K562 (cell line): ENCODE measurements around the gene COX5A. TPM values are rescaled to one million over a fixed set of nuclear protein-coding genes. Genes with fewer than 3 reads are reported as not detected.
A peak's percentile ranks its signal among the peaks of the same experiment; 100 is the strongest.

Experiments used
- BACH1 ChIP-seq: fragments of 200-800 bp; sonication (Bioruptor generic); IDR thresholded peaks from 2 replicates; pipeline ENCODE4 v1.6.1; 2016; ENCODE audit warnings: missing genetic modification characterization, missing compliant biosample characterization
- BMI1 ChIP-seq: fragments of 150-350 bp; IDR thresholded peaks from 2 replicates; pipeline ENCODE4 v1.6.1; 2014; ENCODE audit warnings: low read length
- CAMTA2 ChIP-seq: fragments of 250-450 bp; sonication (Bioruptor Pico); conservative IDR thresholded peaks from 2 replicates; pipeline ENCODE4 v1.5.1; 2022
- CBX1 ChIP-seq: sonication (generic); IDR thresholded peaks from 2 replicates; pipeline ENCODE4 v1.6.1; 2016; ENCODE audit warnings: antibody characterized with exemption, low read depth, mild to moderate bottlenecking
- CREBBP ChIP-seq: IDR thresholded peaks from one replicate; pipeline ENCODE4 v1.6.1; 2012; ENCODE audit warnings: low read depth, mild to moderate bottlenecking, control low read depth, inconsistent platforms, low read length
- E2F8 ChIP-seq: fragments of 450-650 bp; IDR thresholded peaks from 2 replicates; pipeline ENCODE4 v1.7.1; 2018; ENCODE audit warnings: mild to moderate bottlenecking, low read depth; ENCODE audit not compliant: partially characterized antibody
- ELK3 ChIP-seq: fragments of 450-650 bp; formaldehyde crosslinking; IDR thresholded peaks from 2 replicates; pipeline ENCODE4 v1.4.0; 2020; ENCODE audit warnings: mild to moderate bottlenecking
- ESRRA ChIP-seq: fragments of 450-650 bp; IDR thresholded peaks from 2 replicates; pipeline ENCODE4 v1.6.1; 2014; ENCODE audit warnings: low read depth, mild to moderate bottlenecking, moderate library complexity, borderline replicate concordance
- ESRRB ChIP-seq: fragments of 250-450 bp; sonication (Bioruptor Pico); IDR thresholded peaks from 2 replicates; pipeline ENCODE4 v1.5.0; 2020; ENCODE audit warnings: mild to moderate bottlenecking, moderate library complexity, borderline replicate concordance
- GTF2E2 ChIP-seq: fragments of 200-800 bp; sonication (Bioruptor generic); IDR thresholded peaks from 2 replicates; pipeline ENCODE4 v1.6.1; 2016; ENCODE audit warnings: missing genetic modification characterization, missing compliant biosample characterization
- ID3 ChIP-seq, 2 experiments: fragments of 250-450 bp in 1 of 2; fragments of 450-650 bp in 1 of 2; sonication (Bioruptor Pico) in 1 of 2; IDR thresholded peaks; 2 replicates each; pipeline versions ENCODE4 v1.6.1 to v1.8.0; 2016 to 2021; ENCODE audit warnings: mild to moderate bottlenecking in 2 of 2, moderate library complexity in 2 of 2, missing compliant biosample characterization in 1 of 2, missing genetic modification characterization in 1 of 2
- KAT2B ChIP-seq: IDR thresholded peaks from one replicate; pipeline ENCODE4 v1.6.1; 2012; ENCODE audit warnings: low read depth, mild to moderate bottlenecking, control low read depth, inconsistent platforms, low read length, moderate library complexity
- KLF1 ChIP-seq: fragments of 450-650 bp; IDR thresholded peaks from 2 replicates; pipeline ENCODE4 v1.6.1; 2016; ENCODE audit warnings: missing genetic modification characterization, missing compliant biosample characterization
- NR2C1 ChIP-seq, 2 experiments: fragments of 450-650 bp; IDR thresholded peaks; 2 replicates each; pipeline ENCODE4 v1.6.1; 2017; ENCODE audit warnings: mild to moderate bottlenecking in 2 of 2, antibody characterized with exemption in 1 of 2, inconsistent platforms in 1 of 2, missing compliant biosample characterization in 1 of 2, missing genetic modification characterization in 1 of 2
- POLR2AphosphoS5 ChIP-seq: IDR thresholded peaks from 2 replicates; pipeline ENCODE4 v1.6.1; 2011; ENCODE audit warnings: mild to moderate bottlenecking, low read depth, low read length, moderate library complexity; ENCODE audit not compliant: control insufficient read depth, insufficient read depth
- RAD21 ChIP-seq, 2 experiments: fragments of 250-450 bp in 1 of 2; fragments of 450-650 bp in 1 of 2; sonication (Bioruptor Pico) in 1 of 2; formaldehyde crosslinking in 1 of 2; IDR thresholded peaks in 1 of 2; conservative IDR thresholded peaks in 1 of 2; 2 replicates each; pipeline versions ENCODE4 v1.4.0 to v1.8.0; 2020 to 2022; ENCODE audit warnings: mild to moderate bottlenecking in 2 of 2, moderate library complexity in 1 of 2
- SAP30 ChIP-seq: fragments of 200-600 bp; sonication (generic); IDR thresholded peaks from 2 replicates; pipeline ENCODE4 v1.6.1; 2012; ENCODE audit warnings: borderline replicate concordance, low read depth, mild to moderate bottlenecking, moderate library complexity, low read length, control low read depth, inconsistent platforms; ENCODE audit not compliant: insufficient read depth, poor library complexity, severe bottlenecking
- SRSF1 ChIP-seq: fragments of 200-400 bp; formaldehyde crosslinking; IDR thresholded peaks from 2 replicates; pipeline ENCODE4 v1.6.1; 2017; ENCODE audit warnings: mild to moderate bottlenecking, low read depth, low read length, moderate library complexity
- TAF7 ChIP-seq: fragments of 450-650 bp; IDR thresholded peaks from 2 replicates; pipeline ENCODE4 v1.6.1; 2016; ENCODE audit warnings: missing genetic modification characterization, missing compliant biosample characterization
- TSC22D4 ChIP-seq: fragments of 450-650 bp; IDR thresholded peaks from 2 replicates; pipeline ENCODE4 v1.6.1; 2016; ENCODE audit warnings: missing genetic modification characterization, missing biosample characterization, control low read depth
- ZNF134 ChIP-seq: fragments of 250-450 bp; sonication (Bioruptor Pico); conservative IDR thresholded peaks from 2 replicates; pipeline ENCODE4 v1.4.0; 2020
- ZNF184 ChIP-seq: sonication (generic); formaldehyde crosslinking; IDR thresholded peaks from 2 replicates; pipeline ENCODE4 v1.5.0; 2020; ENCODE audit warnings: missing genetic modification reagents
- ZNF3 ChIP-seq: fragments of 250-450 bp; sonication (Bioruptor Pico); IDR thresholded peaks from 2 replicates; pipeline ENCODE4 v1.5.0; 2021; ENCODE audit warnings: mild to moderate bottlenecking, moderate library complexity
- ZNF696 ChIP-seq: fragments of 250-450 bp; sonication (Bioruptor Pico); conservative IDR thresholded peaks from 2 replicates; pipeline ENCODE4 v1.4.0; 2020; ENCODE audit warnings: mild to moderate bottlenecking, moderate library complexity
- ZNF717 ChIP-seq: fragments of 250-450 bp; sonication (Bioruptor Pico); IDR thresholded peaks from 2 replicates; pipeline ENCODE4 v1.5.0; 2021
- polyA plus RNA-seq, 8 experiments: library from polyadenylated mRNA; depleted of rRNA in 4 of 8; stranded (reverse) in 5 of 8; unstranded in 3 of 8; fragments of >200 nt; fragmentation: Nextera tagmentation in 2 of 8; fragmentation: Illumina TruSeq in 1 of 8; extraction: Ambion mirVana in 2 of 8; extraction: Trizol in 1 of 8; gene quantifications; 2 replicates each; pipeline versions ENCODE4 v1.2.1 to v1.2.3, GENCODE V29; 2011 to 2014; ENCODE audit warnings: inconsistent platforms in 1 of 8, missing spikeins in 1 of 8
- total RNA-seq, 7 experiments: library from RNA; depleted of rRNA in 6 of 7; stranded (reverse); fragments of >200 nt in 6 of 7; fragmentation: Illumina TruSeq in 2 of 7; extraction: Trizol in 2 of 7; gene quantifications; 2 replicates each; pipeline versions ENCODE4 v1.2.1 to v1.2.3, GENCODE V29; 2011 to 2021; ENCODE audit warnings: low replicate concordance in 1 of 7

COX5A gene
- total and polyA plus RNA-seq, 9 of the 15 experiments (the other 6 are each of a cell fraction or from before 2014, with no cell fraction given), result 86.8 to 553 (median 371) TPM

- no peak for TF ChIP-seq E2F8
- no peak for TF ChIP-seq ZNF184 (CRISPR knock-in tag)
- TF ChIP-seq SRSF1, result no peak
- no peak for TF ChIP-seq KLF1 (tag)
- no peak for TF ChIP-seq CBX1
- no peak for TF ChIP-seq BACH1
- no peak for TF ChIP-seq ELK3
- TF ChIP-seq GTF2E2 (tag), result no peak
- no peak for TF ChIP-seq CAMTA2 (CRISPR knock-in tag)
- no peak for TF ChIP-seq ESRRA
- TF ChIP-seq TSC22D4 (tag), result no peak
- no peak for TF ChIP-seq ZNF696 (CRISPR knock-in tag)
- TF ChIP-seq ESRRB (CRISPR knock-in tag), result no peak
- TF ChIP-seq RAD21 (CRISPR knock-in tag; conservative IDR thresholded peaks at IDR 0.05 in 1 of 2, IDR thresholded peaks at IDR 0.05 in 1 of 2), result no peak
- TF ChIP-seq ID3 (CRISPR knock-in tag; IDR thresholded peaks at IDR 0.05), result no peak
- no peak; the same call in 1 of the 2 replicates for TF ChIP-seq ID3 (tag; IDR thresholded peaks at IDR 0.05)
- no peak for TF ChIP-seq ZNF3 (CRISPR knock-in tag)
- no peak for TF ChIP-seq KAT2B
- no peak for TF ChIP-seq BMI1
- TF ChIP-seq ZNF134 (CRISPR knock-in tag), result no peak
- peak; percentile 63; the same call in 1 of the 2 replicates for TF ChIP-seq NR2C1 (IDR thresholded peaks at IDR 0.05)
- peak; percentile 74 for TF ChIP-seq NR2C1 (tag; IDR thresholded peaks at IDR 0.05)
- peak; percentile 52 for TF ChIP-seq POLR2AphosphoS5
- no peak for TF ChIP-seq CREBBP
- TF ChIP-seq SAP30, result no peak
- no peak for TF ChIP-seq ZNF717 (CRISPR knock-in tag)
- peak; percentile 92 for TF ChIP-seq TAF7 (tag)
Observed at GRCh38 chr15:74889883-74890664, 47.8 kb downstream of the COX5A start, which contains the start of gene MPI (continued).
